ENCODE results near the gene SIX2. TPM values are rescaled to one million over a fixed set of nuclear protein-coding genes. Genes with fewer than 3 reads are reported as not detected.
A peak's percentile ranks its signal among the peaks of the same experiment; 100 is the strongest.

Gene SIX2
- total and polyA plus RNA-seq, 2 of the 8 experiments (the other 6 are each of a cell fraction or from before 2014, with no cell fraction given), result 0.47 to 1.0 TPM

GRCh38 chr2:45009928-45010701, 863 bp upstream of the SIX2 start (continued):
- TF ChIP-seq TEAD4 (IDR thresholded peaks at IDR 0.05; ENCODE audit: low read depth, low read length), result no peak
- no peak; the same call in none of the 2 replicates for TF ChIP-seq EGR1 (IDR thresholded peaks at IDR 0.05; ENCODE audit: borderline replicate concordance, low read depth, low read length)
- TF ChIP-seq TAF1 (IDR thresholded peaks at IDR 0.05; ENCODE audit: low read depth, low read length), result no peak
- peak; percentile 81 for TF ChIP-seq SUZ12 (IDR thresholded peaks at IDR 0.05; ENCODE audit: low read length)
- peak in 1 of 2 experiments; percentile 76; a peak in 1 of 4 replicates for TF ChIP-seq HDAC2 (IDR thresholded peaks at IDR 0.05; ENCODE audit: borderline replicate concordance in 1 of 2, low read depth in 2 of 2, low read length in 2 of 2)
- no peak for TF ChIP-seq SRF (IDR thresholded peaks at IDR 0.05; ENCODE audit: low read depth, low read length)
- TF ChIP-seq RXRA (IDR thresholded peaks at IDR 0.05; ENCODE audit: insufficient read depth, low read depth, low read length), result no peak
- TF ChIP-seq CTCF (IDR thresholded peaks at IDR 0.05; ENCODE audit: control extremely low read depth in 1 of 3, insufficient read depth in 1 of 3, low read depth in 1 of 3, low read length in 3 of 3), result no peak
- TF ChIP-seq USF2 (IDR thresholded peaks at IDR 0.05; ENCODE audit: low read length), result no peak
- TF ChIP-seq POU5F1 (IDR thresholded peaks at IDR 0.05; ENCODE audit: low read depth, low read length), result no peak
- no peak for TF ChIP-seq CBX8 (IDR thresholded peaks at IDR 0.05; ENCODE audit: borderline replicate concordance, low read depth, low read length)
- peak; percentile 96 for TF ChIP-seq ASH2L (IDR thresholded peaks at IDR 0.05; ENCODE audit: low read length)
- peak; percentile 73 for TF ChIP-seq MAX (IDR thresholded peaks at IDR 0.05)
- TF ChIP-seq KDM4A (IDR thresholded peaks at IDR 0.05; ENCODE audit: low read depth, low read length, severe bottlenecking), result peak; percentile 91
- no peak for TF ChIP-seq CHD2 (IDR thresholded peaks at IDR 0.05; ENCODE audit: low read length)
- no peak for TF ChIP-seq RFX5 (IDR thresholded peaks at IDR 0.05; ENCODE audit: borderline replicate concordance, low read depth, low read length)
